Suppressor macrophage treated with lipopolysaccharide for 1 hour (primary cell): Measurements from ENCODE around the gene XPO5.
A peak's percentile ranks its signal among the peaks of the same experiment; 100 is the strongest.

Experiments
- DNase-seq, 3 donors: peaks; one replicate each; pipeline ENCODE4 v3.0.0-alpha.2; 2020 to 2022

XPO5 gene

GRCh38 chr6:43494766-43495165, 81.1 kb downstream of the XPO5 start:
- DNase-seq, result no peak

GRCh38 chr6:43494321-43494720, 81.5 kb downstream of the XPO5 start:
- no peak for DNase-seq

- no peak for DNase-seq
Measured at GRCh38 chr6:43493833-43494232, 82.0 kb downstream of the XPO5 start.

GRCh38 chr6:43493230-43493629, 82.6 kb downstream of the XPO5 start:
- DNase-seq, result no peak

- DNase-seq, result no peak
Measured at GRCh38 chr6:43492673-43493072, 83.2 kb downstream of the XPO5 start.

GRCh38 chr6:43491750-43492661, 83.8 kb downstream of the XPO5 start:
- DNase-seq, result no peak

- DNase-seq, result no peak
Measured at GRCh38 chr6:43490523-43490939, 85.3 kb downstream of the XPO5 start.

- DNase-seq, result no peak
Measured at GRCh38 chr6:43489277-43490072, 86.4 kb downstream of the XPO5 start.

- no peak for DNase-seq
Measured at GRCh38 chr6:43488667-43489276, 87.1 kb downstream of the XPO5 start.

- DNase-seq, result no peak
Measured at GRCh38 chr6:43481591-43482236, 94.1 kb downstream of the XPO5 start.

- peak in 1 of 3 donors; percentile 34 for DNase-seq
Measured at GRCh38 chr6:43481075-43481474, 94.8 kb downstream of the XPO5 start.

GRCh38 chr6:43478008-43478372, 97.8 kb downstream of the XPO5 start:
- DNase-seq, result no peak

- peak; percentile 90 to 96 (median 94) for DNase-seq
Measured at GRCh38 chr6:43477235-43478007, 98.4 kb downstream of the XPO5 start, which contains the start of gene TJAP1. Gene TJAP1, plus strand, starts transcription at chr6:43477570. Its CDS starts 21,432 bp downstream, at chr6:43499002.

- no peak for DNase-seq
Measured at GRCh38 chr6:43476746-43477145, 99.1 kb downstream of the XPO5 start.

GRCh38 chr6:43475516-43475915, 100.3 kb downstream of the XPO5 start:
- no peak for DNase-seq

GRCh38 chr6:43472515-43472914, 103.3 kb downstream of the XPO5 start:
- DNase-seq, result no peak
